GM18909 (cell line): Measurements from ENCODE around the gene GPR31.

Experiments used
- ATAC-seq: cut with Tn5 transposase; IDR thresholded peaks from one replicate; pipeline ENCODE4 v1.9.1; 2021; ENCODE audit warnings: mild to moderate bottlenecking; ENCODE audit not compliant: unreplicated experiment, poor library complexity

The GPR31 gene

GRCh38 chr6:167122041-167122826 lies 35.5 kb downstream of the GPR31 start:
- ATAC-seq: peak; percentile 40

GRCh38 chr6:167121335-167121841 lies 36.4 kb downstream of the GPR31 start:
- ATAC-seq: peak; percentile 2

- no peak for ATAC-seq
Observed at GRCh38 chr6:167120583-167120903, 37.2 kb downstream of the GPR31 start.

- ATAC-seq: no peak
Observed at GRCh38 chr6:167119670-167120582, 37.9 kb downstream of the GPR31 start.

- no peak for ATAC-seq
Observed at GRCh38 chr6:167118839-167119238, 38.9 kb downstream of the GPR31 start.

GRCh38 chr6:167118006-167118405 lies 39.8 kb downstream of the GPR31 start:
- ATAC-seq: no peak

- ATAC-seq: no peak
Observed at GRCh38 chr6:167116838-167117228, 40.9 kb downstream of the GPR31 start.

GRCh38 chr6:167116109-167116837 lies 41.5 kb downstream of the GPR31 start:
- ATAC-seq: no peak

GRCh38 chr6:167115054-167115453 lies 42.7 kb downstream of the GPR31 start:
- no peak for ATAC-seq

GRCh38 chr6:167113935-167114910 lies 43.6 kb downstream of the GPR31 start:
- ATAC-seq: peak; percentile 88

- peak; percentile 59 for ATAC-seq
Observed at GRCh38 chr6:167113047-167113754, 44.6 kb downstream of the GPR31 start.

- ATAC-seq: peak; percentile 0
Observed at GRCh38 chr6:167112421-167112820, 45.4 kb downstream of the GPR31 start.

GRCh38 chr6:167111597-167111996 lies 46.2 kb downstream of the GPR31 start:
- no peak for ATAC-seq

GRCh38 chr6:167109651-167110050 lies 48.1 kb downstream of the GPR31 start:
- ATAC-seq: no peak

GRCh38 chr6:167108278-167108677 lies 49.5 kb downstream of the GPR31 start:
- ATAC-seq: no peak

GRCh38 chr6:167107787-167108186 lies 50.0 kb downstream of the GPR31 start:
- no peak for ATAC-seq

- ATAC-seq: no peak
Observed at GRCh38 chr6:167106406-167106805, 51.4 kb downstream of the GPR31 start.
